ENCODE measurements around the gene TTC39B.
"Not testable (repeated sequence)": the region's sequence is repeated elsewhere in the genome, so short reads cannot be mapped to it uniquely, and the experiment has no call there.

The TTC39B gene

GRCh38 chr9:15256426-15256825 is 50.6 kb downstream of the TTC39B start:
- no peak for DNase-seq

DNA sequence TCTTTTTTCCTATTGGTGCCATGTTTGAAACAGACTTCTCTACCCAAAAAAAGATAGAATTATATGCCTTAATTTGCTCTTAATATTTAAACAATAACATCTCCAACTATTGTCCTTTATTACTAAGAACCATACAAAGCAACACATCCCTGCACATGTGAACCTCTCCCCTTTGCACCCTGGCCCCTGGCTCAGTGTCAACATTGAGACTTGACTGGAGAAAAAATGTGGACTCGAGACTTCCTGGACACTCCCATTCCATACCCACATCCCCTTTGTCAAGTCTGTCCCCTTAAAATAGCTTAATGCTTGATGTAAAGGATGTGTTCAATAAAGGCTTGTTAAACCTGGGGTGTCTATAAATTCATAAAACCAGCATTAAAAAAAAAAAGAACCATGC is 53.2 kb downstream of the TTC39B start:
- no peak for DNase-seq

GRCh38 chr9:15253197-15253596 is 53.8 kb downstream of the TTC39B start:
- no peak for DNase-seq

DNA sequence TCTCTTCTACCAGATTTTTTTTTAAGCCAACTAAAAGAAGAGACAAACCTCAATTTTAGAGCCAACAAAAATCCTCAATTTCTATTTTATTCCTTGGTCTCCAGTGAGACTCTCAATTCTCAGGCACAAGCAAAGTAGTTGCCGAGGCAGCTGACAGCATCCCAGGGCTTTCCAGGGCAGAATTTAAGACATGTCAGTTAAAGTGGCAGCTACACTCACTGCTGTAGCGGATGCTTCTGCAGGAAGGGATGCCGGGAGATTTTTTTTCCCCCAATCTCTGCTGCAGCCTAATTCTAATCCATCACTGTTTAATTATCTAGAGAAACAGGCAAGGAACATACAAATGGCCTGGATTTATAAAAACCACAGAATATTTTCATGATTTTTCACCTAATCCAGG is 57.0 kb downstream of the TTC39B start:
- DNase-seq, result no peak

- no peak for DNase-seq
These were observed 57.8 kb downstream of the TTC39B start for GRCh38 chr9:15249042-15249818.

GRCh38 chr9:15248621-15249020 is 58.4 kb downstream of the TTC39B start:
- DNase-seq, result no peak

GRCh38 chr9:15248081-15248480 is 58.9 kb downstream of the TTC39B start:
- no peak for DNase-seq

DNA sequence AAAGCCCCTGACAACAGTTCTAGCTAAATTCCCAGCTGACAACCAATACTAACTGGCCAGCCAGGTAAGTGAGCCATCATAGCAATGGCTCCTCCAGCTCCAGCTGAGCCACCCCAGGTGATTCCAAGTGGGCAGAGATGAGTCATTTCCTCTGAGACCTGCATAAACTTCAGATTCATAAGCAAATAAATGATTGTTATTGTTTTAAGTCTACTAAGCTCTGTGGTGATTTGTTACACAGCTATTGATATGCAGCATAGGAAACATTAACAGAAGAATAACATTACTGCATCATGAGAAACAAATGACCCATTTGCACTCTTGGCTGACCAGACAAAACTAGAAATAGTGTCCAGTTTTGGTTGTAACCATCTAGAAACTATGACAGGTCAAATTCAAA is 60.3 kb downstream of the TTC39B start:
- no peak for DNase-seq

DNA sequence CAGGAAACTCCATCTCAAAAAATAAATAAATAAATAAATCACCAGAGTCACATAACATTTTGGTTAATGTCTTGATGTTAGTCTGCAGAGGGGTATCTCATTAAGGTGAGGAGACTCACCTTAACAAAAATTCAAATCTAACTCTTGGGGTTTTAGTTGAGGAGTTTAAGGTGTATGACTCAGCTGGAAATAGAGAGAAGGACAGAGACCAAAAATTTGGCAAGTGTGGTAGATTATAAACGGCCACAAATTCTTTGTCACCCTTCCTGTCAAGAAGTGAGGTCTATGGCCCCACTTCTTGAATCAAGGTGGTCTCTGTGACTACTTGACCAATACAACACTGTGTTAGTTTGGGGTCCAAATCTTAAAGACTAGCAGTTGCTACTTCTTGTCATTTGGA is 60.8 kb downstream of the TTC39B start:
- no peak for DNase-seq

GRCh38 chr9:15244001-15244441 is 63.0 kb downstream of the TTC39B start:
- no peak for DNase-seq

DNA sequence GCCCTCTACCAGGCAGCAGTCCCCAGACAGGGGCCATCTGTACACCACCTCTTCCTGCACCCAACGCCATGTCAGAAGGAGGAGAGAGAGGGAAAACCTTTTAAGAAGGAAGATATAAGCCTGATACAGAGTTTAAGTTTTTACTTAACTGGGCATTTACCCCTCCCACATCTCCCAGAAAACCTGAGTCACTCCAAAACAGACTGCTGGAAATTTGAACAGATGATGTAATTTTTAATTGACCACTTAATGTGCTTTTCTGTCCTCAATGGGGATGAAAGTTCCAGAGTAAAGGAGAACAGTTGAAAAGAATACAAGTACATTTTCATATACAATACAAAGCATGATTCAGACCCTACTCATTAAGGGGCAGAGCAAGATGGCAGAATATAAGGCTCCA is 63.9 kb downstream of the TTC39B start:
- no peak for DNase-seq

DNA sequence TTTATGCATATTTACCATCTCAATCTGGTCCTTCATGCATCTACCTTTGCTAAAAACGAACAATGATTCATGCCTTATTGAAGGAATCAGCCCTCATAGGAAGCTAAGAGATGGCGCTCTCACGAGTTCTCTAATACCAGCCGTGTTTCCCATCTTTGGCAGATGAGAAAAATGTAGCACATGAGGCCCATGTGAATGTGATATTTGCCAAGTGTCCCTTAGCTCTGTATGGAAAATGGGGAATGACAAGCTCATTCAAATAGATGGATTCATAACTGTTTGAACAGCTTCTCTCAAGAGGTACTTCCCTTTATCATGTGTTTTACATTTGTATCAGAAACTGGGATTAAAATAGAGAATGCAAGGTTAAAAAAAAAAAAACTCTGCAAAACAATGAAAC is 66.1 kb downstream of the TTC39B start:
- DNase-seq, result no peak

GRCh38 chr9:15239816-15240215 is 67.2 kb downstream of the TTC39B start:
- no peak for DNase-seq

GRCh38 chr9:15238646-15239045 is 68.4 kb downstream of the TTC39B start:
- no peak for DNase-seq

GRCh38 chr9:15235658-15236057 is 71.4 kb downstream of the TTC39B start:
- DNase-seq, result no peak

DNA sequence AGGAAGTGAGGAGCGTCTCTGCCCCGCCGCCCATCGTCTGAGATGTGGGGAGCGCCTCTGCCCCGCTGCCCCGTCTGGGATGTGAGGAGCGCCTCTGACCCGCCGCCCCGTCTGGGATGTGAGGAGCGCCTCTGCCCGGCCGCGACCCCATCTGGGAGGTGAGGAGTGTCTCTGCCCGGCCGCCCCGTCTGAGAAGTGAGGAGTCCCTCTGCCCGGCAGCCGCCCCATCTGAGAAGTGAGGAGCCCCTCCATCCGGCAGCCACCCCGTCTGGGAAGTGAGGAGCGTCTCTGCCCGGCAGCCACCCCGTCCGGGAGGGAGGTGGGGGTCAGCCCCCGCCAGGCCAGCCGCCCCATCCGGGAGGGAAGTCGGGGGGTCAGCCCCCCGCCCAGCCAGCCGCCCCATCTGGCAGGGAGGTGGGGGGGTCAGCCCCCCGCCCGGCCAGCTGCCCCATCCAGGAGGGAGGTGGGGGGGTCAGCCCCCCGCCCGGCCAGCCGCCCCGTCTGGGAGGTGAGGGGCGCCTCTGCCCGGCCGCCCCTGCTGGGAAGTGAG is 73.0 kb downstream of the TTC39B start:
- DNase-seq, result not testable (repeated sequence)

GRCh38 chr9:15232706-15233280 is 74.2 kb downstream of the TTC39B start:
- not testable (repeated sequence) for DNase-seq

GRCh38 chr9:15231788-15232635 is 75.0 kb downstream of the TTC39B start:
- DNase-seq, result no peak

- no peak for DNase-seq
These were observed 77.6 kb downstream of the TTC39B start for GRCh38 chr9:15229409-15229808.

GRCh38 chr9:15227491-15227890 is 79.5 kb downstream of the TTC39B start:
- no peak for DNase-seq

DNA sequence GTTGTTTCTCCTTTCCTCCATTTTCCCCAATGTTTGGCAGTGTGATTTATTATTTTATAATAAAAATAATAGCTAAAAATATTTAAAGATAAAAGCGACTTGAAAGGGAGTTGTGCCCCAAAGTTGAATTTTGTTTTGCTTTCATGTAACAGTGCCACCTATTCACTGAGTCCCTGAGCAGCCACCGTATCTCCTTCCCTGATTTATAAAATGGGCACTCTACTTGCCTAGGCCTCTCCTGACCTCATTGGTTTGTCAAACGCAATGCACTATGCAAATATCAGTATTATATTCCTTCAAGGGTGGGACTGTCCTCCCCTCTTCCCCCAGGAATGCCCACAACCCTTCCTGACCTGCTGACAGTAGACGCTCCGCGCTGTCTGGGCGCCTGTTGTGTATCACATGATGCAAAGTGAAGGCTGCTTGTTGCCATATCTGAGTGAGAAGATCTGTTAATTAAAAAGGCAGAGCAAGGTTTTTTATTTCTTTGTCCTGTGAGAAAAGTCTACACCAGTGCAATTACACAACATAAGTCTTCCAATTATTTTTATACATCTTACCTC is 81.4 kb downstream of the TTC39B start:
- DNase-seq, result no peak

- no peak for DNase-seq
These were observed 84.7 kb downstream of the TTC39B start for GRCh38 chr9:15222313-15222712.

DNA sequence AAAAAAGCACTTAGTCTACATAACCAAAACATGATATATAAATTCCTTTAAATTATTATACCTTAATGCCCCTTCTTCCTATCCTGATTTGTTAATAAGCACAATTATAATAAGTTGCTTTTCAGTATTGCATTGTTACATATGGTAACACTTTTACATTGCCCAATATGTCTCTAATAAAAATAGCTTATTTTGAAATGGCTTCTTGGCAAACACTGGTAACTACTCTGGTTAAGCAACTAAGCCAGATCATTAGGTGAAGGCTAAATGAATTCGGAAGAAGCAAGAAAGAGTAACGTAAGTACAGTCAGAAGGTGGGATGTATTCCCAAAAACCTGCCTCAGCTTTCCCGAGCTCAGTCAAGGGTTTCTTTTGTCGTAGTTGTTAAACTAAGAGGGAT is 85.3 kb downstream of the TTC39B start:
- DNase-seq, result no peak

Measured in NCI-H1694 (cell line).